Esophagus mucosa (tissue), 1 donor: ENCODE results near the gene C20orf141. TPM values are rescaled to one million over a fixed set of nuclear protein-coding genes. Genes with fewer than 3 reads are reported as not detected.

ENCODE experiments used
- ATAC-seq: fragments of 200-7000 bp; cut with Tn5 transposase; one replicate; pipeline ENCODE4 v1.9.1; 2020
- total RNA-seq: library from RNA; stranded (reverse); gene quantifications from one replicate; pipeline ENCODE4 v1.2.4, GENCODE V29; 2023
- donor health status: DM: yes; HTN: yes; CAD: no.

The C20orf141 gene
- total RNA-seq, 1 donor from 2014 or later: not detected

DNA sequence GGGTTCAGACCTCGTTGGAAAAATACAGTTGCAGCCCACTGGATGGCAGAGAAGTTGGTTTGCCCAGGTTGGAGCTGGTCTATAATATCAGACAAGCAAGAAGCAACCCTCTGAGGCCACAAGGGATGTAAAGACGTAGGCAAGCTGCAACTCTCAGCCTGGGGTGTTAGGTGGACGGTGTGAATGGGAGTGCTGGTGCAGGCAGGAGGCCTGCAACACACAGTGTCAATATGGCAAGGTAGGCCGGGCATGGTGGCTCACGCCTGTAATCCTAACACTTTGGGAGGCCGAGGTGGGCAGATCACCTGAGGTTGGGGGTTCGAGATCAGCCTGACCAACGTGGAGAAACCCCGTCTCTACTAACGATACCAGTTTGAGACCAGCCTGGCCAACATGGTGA, 36.3 kb downstream of the C20orf141 start:
- no peak for ATAC-seq

DNA sequence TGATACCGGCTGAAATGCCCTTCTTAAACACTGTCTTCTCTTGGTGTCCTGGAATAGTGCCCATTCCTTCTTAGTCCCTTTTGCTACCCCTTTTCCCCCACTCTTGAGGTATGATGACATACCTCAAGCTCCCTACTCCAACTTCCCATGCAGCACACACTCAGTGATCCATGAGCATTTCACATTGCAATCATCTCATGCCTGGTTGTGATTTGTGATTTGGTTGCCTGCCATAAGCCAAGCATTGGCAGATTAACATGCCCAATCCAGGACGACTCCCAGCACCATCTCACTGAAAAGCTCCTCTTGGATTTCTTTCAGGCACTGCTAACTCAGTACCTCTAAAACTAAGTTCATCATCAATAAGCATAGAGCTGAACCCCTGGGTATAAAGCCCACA, 43.8 kb downstream of the C20orf141 start:
- ATAC-seq: no peak

DNA sequence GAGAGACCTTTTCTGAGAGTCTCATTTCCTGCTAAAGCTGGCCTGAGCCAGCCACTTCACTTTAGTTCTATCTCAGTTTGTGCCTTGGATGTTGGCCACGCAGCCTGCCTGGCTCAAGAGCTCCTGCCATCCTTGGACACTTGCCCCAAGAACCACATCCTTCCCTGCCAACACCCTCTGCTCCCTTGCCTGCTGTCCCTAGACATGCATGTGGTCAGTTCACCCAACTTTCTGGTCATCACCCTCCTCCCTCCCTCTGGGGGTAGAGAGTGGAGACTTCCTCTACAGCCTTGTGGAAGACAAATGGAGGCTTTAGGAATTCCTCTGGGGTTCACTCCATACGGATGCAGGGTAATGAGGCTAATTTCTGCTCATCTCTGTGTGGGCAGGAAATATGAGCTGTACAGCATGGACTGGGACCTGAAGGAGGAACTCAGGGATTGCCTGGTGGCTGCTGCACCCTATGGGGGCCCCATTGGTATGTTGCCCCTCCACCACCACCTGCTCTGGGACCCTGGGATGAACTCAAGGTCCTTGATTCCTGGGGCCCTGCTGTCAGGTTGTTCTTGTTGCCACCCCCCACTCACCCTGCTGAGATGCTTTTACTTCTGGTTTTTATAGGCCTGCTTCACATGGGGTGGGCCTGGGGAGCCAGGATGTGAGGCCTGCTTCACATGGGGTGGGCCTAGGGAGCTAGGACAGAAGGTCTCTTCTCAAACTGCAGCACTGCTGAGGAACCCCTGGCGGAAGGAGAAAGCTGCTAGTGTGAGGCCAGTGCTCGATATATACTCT, 44.7 kb downstream of the C20orf141 start:
- ATAC-seq: no peak

DNA sequence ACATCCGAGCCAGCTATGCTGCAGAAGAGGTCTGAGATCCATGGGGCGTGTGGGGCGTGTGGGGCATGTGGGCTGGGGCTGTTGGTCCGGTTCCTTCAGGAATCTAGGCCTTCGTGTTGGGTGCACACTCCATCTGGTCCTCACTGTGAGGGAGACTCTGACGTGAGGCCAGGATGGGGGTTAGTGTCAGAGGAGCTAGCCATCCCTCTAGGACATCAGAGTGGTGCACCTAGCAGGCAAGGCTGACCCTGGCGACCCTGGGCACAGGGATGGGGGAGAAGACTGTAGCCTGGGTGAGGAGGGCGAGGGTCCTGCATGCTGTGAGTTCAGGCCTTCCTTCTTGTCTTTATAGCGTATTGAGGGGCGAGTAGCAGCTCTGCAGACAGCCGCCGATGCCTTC, 49.8 kb downstream of the C20orf141 start:
- ATAC-seq: no peak

DNA sequence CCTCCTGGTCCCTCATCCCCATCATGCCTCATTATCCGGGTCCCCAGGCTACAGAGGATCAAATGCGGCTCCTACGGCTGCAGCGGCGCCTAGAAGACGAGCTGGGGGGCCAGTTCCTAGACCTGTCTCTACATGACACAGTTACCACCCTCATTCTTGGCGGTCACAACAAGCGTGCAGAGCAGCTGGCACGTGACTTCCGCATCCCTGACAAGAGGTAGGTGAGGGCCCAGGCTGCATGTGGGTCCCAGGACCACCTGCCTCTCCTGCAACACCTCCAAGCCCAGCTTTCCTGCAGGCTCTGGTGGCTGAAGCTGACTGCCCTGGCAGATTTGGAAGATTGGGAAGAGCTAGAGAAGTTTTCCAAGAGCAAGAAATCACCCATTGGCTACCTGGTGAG, 50.3 kb downstream of the C20orf141 start:
- no peak for ATAC-seq

Other genes with a start within 250 kb of the C20orf141 start
- gene NOP56, start 162.4 kb upstream of the C20orf141 start, total RNA-seq: 119 TPM
- 60.7 TPM for gene IDH3B, start 150.8 kb upstream of the C20orf141 start, total RNA-seq
- gene EBF4, start 122.2 kb upstream of the C20orf141 start, total RNA-seq: 1.7 TPM
- 2.0 TPM for gene CPXM1, start 14.4 kb upstream of the C20orf141 start, total RNA-seq
- not detected for gene TMEM239, start 1.4 kb downstream of the C20orf141 start, total RNA-seq
- 16.5 TPM for gene PCED1A, start 25.7 kb downstream of the C20orf141 start, total RNA-seq
- gene VPS16, start 25.8 kb downstream of the C20orf141 start, total RNA-seq: 23.8 TPM
- gene PTPRA, start 58.5 kb downstream of the C20orf141 start, total RNA-seq: 36.5 TPM
- gene GNRH2, start 228.6 kb downstream of the C20orf141 start, total RNA-seq: not detected
- gene MRPS26, start 231.1 kb downstream of the C20orf141 start, total RNA-seq: 36.5 TPM